Esophagus muscularis mucosa (tissue), 4 donors: Measurements from ENCODE around the gene DVL3. TPM values are rescaled to one million over a fixed set of nuclear protein-coding genes. Genes with fewer than 3 reads are reported as not detected.
"Not testable (repeated sequence)": the region's sequence is repeated elsewhere in the genome, so short reads cannot be mapped to it uniquely, and the experiment has no call there.

ENCODE experiments used
- DNase-seq: peaks from one replicate; pipeline ENCODE4 v3.0.0-alpha.2; 2017; ENCODE audit errors: extremely low spot score
- H3K27ac ChIP-seq, 4 donors: fragments of 200-600 bp; sonication (generic); replicated peaks in 1 of 4; 1 replicate in 3 of 4; 2 replicates in 1 of 4; pipeline ENCODE4 v1.5.1; 2016 to 2019; ENCODE audit warnings: mild to moderate bottlenecking in 1 of 4
- H3K27me3 ChIP-seq, 4 donors: fragments of 200-600 bp; sonication (generic); one replicate each; pipeline versions ENCODE4 v1.5.1 to v1.6.0; 2016 to 2019
- H3K36me3 ChIP-seq, 4 donors: fragments of 200-600 bp; sonication (generic); one replicate each; pipeline ENCODE4 v1.5.1; 2016 to 2019
- H3K4me1 ChIP-seq, 4 donors: fragments of 200-600 bp; sonication (generic); one replicate each; pipeline ENCODE4 v1.5.1; 2016 to 2019
- H3K4me3 ChIP-seq, 4 donors: fragments of 200-600 bp; sonication (generic); 1 replicate in 2 of 4; 2 replicates in 2 of 4; pipeline ENCODE4 v1.5.1; 2016 to 2019; ENCODE audit warnings: mild to moderate bottlenecking in 4 of 4, moderate library complexity in 1 of 4
- H3K9me3 ChIP-seq, 4 donors: fragments of 200-600 bp; sonication (generic); 1 replicate in 3 of 4; 2 replicates in 1 of 4; pipeline ENCODE4 v1.5.1; 2016 to 2019
- EP300 ChIP-seq: sonication (generic); formaldehyde crosslinking; IDR thresholded peaks from one replicate; pipeline ENCODE4 v1.6.1; 2017; ENCODE audit warnings: antibody characterized with exemption
- POLR2A ChIP-seq: fragments of 450-650 bp; IDR thresholded peaks from one replicate; pipeline ENCODE4 v1.6.1; 2017; ENCODE audit warnings: antibody characterized with exemption, moderate library complexity, mild to moderate bottlenecking, low read depth
- POLR2AphosphoS5 ChIP-seq, 2 donors: sonication (generic); formaldehyde crosslinking; IDR thresholded peaks; one replicate each; pipeline ENCODE4 v1.6.1; 2017; ENCODE audit warnings: antibody characterized with exemption in 2 of 2
- WGBS: methylation state at CpG from one replicate; pipeline ENCODE4 v1.1.5; 2018; 5-methylcytosine and 5-hydroxymethylcytosine counted together
- intact Hi-C: fragments of 100-400 bp; cut with DNase I; formaldehyde crosslinking; loops from one replicate; pipeline ENCODE4 v1.15.1; 2023
- total RNA-seq, 4 donors: library from RNA; depleted of rRNA; stranded (reverse); fragments of >200 nt; gene quantifications; one replicate each; pipeline versions ENCODE4 v1.1.0 to v1.2.1, GENCODE V29; 2016
- TF ChIP-seq, protein P1 (sequence below), 3 experiments: fragments of 200-600 bp in 2 of 3; fragments of 450-650 bp in 1 of 3; sonication (generic) in 2 of 3; IDR thresholded peaks; one replicate each; pipeline ENCODE4 v1.5.1; 2017 to 2019; ENCODE audit warnings: antibody characterized with exemption in 3 of 3, mild to moderate bottlenecking in 2 of 3, moderate library complexity in 1 of 3

DVL3 gene
- total RNA-seq, 4 donors from 2014 or later = 64.0 to 119 (median 86.3) TPM

DNA sequence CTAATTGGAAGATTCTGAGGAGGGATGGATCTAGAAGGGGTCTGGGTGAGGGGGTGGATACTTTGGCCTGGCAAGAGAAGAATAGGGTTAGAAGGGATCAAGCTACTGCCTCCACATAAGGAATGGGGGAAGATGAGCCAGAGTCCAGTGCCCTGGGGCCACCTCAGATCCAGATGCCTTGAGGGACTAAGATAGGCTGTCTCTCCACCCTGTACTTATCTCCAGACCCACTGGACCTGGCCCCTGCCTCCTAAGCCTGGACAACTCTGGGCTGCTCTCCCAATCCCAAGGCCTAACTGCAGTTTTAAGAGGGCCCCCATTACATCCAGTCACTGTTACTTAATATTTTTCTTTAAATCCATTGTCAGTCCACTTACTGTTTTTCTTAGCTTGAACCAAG, 2.0 kb downstream of the DVL3 start:
- Histone ChIP-seq H3K27me3 (no peaks in the 10 kb centered on the region), H3K27ac (peak overlapping the region; percentile 89 to 96 (median 95)), H3K9me3 (no peaks in the 10 kb centered on the region), H3K4me1 (peaks cover 70 to 77% (median 75%) of the 10 kb centered on the region in 4 donors), H3K4me3 (peak overlapping the region; percentile 70 to 98 (median 96)), H3K36me3 (peaks cover 0 to 2% (median under 1%) of the 10 kb centered on the region in 4 donors)
- no peak for DNase-seq
- TF ChIP-seq, protein P1, sequence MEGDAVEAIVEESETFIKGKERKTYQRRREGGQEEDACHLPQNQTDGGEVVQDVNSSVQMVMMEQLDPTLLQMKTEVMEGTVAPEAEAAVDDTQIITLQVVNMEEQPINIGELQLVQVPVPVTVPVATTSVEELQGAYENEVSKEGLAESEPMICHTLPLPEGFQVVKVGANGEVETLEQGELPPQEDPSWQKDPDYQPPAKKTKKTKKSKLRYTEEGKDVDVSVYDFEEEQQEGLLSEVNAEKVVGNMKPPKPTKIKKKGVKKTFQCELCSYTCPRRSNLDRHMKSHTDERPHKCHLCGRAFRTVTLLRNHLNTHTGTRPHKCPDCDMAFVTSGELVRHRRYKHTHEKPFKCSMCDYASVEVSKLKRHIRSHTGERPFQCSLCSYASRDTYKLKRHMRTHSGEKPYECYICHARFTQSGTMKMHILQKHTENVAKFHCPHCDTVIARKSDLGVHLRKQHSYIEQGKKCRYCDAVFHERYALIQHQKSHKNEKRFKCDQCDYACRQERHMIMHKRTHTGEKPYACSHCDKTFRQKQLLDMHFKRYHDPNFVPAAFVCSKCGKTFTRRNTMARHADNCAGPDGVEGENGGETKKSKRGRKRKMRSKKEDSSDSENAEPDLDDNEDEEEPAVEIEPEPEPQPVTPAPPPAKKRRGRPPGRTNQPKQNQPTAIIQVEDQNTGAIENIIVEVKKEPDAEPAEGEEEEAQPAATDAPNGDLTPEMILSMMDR (IDR thresholded peaks at IDR 0.05) = no peak
- no peak for TF ChIP-seq POLR2AphosphoS5 (IDR thresholded peaks at IDR 0.05)
- TF ChIP-seq POLR2A = no peak
- no peak for TF ChIP-seq EP300
- intact Hi-C loops = no loop called here

DNA sequence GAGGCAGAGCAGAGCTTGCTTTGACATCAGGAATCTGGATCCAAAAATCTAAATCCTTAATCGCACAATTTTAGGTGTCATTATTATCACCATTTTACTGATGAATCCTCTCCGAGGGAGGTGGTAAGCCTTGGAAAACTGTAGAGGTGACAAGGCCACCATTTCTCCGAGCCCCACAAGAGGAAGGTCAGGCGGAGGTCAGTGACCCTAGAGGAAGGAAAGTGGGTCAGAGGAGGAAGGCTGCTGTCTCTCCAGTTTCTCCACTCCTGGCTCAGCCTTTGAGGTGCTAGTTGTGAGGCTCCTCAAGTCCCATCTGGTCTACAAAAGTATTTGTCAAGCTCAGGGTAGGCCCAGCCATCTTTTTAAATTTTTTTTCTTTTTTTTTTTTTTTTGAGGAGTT, 3.2 kb downstream of the DVL3 start:
- WGBS = 63% methylated on average over 4 of the region's 4 CpGs
- no peak for DNase-seq
- Histone ChIP-seq H3K27ac (peak overlapping the region; percentile 89 to 96 (median 95)), H3K27me3 (no peaks in the 10 kb centered on the region), H3K9me3 (no peaks in the 10 kb centered on the region), H3K36me3 (peaks cover 2 to 13% (median 10%) of the 10 kb centered on the region in 4 donors), H3K4me1 (peaks cover 80 to 86% (median 85%) of the 10 kb centered on the region in 4 donors), H3K4me3 (no peak overlapping the region)
- no peak for TF ChIP-seq POLR2AphosphoS5 (IDR thresholded peaks at IDR 0.05)
- no peak for TF ChIP-seq POLR2A
- TF ChIP-seq, protein P1 (IDR thresholded peaks at IDR 0.05) = no peak
- no peak for TF ChIP-seq EP300
- intact Hi-C loops = no loop called here

DNA sequence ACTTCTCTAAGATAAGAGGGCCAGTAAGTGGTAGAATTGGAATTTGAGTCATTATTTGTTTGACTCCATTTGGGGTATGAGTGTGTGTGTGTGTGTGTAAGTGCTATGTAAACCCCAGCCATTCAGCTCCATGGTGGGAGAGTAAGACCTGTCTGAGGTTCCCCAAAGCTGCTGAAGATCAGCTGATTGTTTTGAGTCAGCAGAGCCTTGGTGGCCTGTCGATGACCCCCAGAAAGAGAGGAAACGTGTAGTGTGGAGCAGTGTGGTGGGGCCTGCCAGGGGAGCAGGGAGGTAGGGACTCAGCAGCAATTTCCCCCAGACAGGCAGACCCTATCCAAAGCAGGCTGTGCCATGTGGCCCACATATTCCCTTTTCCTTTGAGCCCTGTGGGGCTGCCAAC, 5.3 kb downstream of the DVL3 start:
- Histone ChIP-seq H3K27me3 (no peaks in the 10 kb centered on the region), H3K4me3 (peak overlapping the region; percentile 23 to 42 (median 38)), H3K4me1 (peaks cover 70 to 83% (median 78%) of the 10 kb centered on the region in 4 donors), H3K36me3 (peaks cover 21 to 33% (median 30%) of the 10 kb centered on the region in 4 donors), H3K9me3 (no peaks in the 10 kb centered on the region), H3K27ac (peak overlapping the region; percentile 89 to 96 (median 95))
- DNase-seq = no peak
- intact Hi-C loops = no loop called here
- TF ChIP-seq POLR2A = no peak
- TF ChIP-seq, protein P1 (IDR thresholded peaks at IDR 0.05) = no peak
- TF ChIP-seq POLR2AphosphoS5 (IDR thresholded peaks at IDR 0.05) = no peak
- no peak for TF ChIP-seq EP300
- WGBS = 30% methylated on average over 2 of the region's 2 CpGs

DNA sequence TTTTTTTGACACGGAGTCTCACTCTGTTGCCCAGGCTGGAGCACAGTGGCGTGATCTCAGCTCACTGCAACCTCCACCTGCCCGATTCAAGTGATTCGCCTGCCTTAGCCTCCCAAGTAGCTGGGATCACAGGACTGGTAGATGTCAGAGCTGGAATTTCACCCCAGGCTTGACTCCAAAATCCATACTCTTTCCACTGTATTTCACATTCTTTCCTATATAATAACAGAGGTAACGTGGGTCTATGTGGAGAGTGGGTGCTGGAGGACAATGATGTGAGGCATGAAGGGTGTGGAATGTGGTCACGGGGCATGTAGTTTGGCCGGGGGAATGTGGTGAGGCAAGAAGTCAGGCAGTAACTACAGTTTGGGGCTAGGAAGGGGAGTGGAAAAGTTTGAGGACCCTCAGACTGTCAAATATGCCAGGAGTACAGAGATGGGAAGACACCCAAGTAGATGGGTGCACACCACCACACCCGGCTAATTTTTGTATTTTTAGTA, 7.4 kb downstream of the DVL3 start:
- H3K4me3 ChIP-seq, DNase-seq, H3K27me3 ChIP-seq, intact Hi-C loops, H3K9me3 ChIP-seq: not testable (repeated sequence)
- peaks cover 43 to 55% (median 52%) of the 10 kb centered on the region in 4 donors for H3K36me3 ChIP-seq
- 66% methylated on average over 8 of the region's 8 CpGs for WGBS
- peaks cover 59 to 72% (median 67%) of the 10 kb centered on the region in 4 donors for H3K4me1 ChIP-seq
- peak overlapping the region; percentile 89 to 96 (median 95) for H3K27ac ChIP-seq

DNA sequence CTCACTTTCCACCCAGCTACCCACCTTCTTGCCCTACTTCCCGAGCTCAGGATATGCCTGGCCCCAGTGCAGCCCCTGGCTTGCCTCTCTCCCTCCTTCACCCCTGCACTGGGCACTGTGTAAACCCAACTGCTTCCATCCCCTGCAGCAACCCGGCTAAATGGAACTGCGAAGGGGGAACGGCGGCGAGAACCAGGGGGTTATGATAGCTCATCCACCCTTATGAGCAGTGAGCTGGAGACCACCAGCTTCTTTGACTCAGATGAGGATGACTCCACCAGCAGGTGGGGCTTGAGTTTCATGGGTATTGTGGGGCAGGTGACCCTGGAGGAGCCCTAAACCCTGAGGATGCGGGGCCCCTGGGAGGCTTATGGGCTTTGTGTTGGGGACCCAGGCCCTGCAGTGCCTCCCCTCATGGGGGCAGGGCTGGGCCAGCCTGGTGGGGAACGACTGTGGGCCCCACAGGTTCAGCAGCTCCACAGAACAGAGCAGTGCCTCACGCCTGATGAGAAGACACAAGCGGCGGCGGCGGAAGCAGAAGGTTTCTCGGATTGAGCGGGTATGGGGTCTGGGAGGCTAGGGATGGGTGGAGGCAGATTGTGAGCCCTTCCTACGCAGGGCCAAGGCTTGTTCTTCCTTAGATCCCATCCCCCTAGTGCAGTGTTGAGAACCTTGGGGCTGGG, 9.6 kb downstream of the DVL3 start:
- 96% methylated on average over 15 of the region's 16 CpGs for WGBS
- H3K9me3 ChIP-seq = no peaks in the 10 kb centered on the region
- H3K27ac ChIP-seq = peak overlapping the region in 2 of 4 donors; percentile 13 to 89
- no peak for DNase-seq
- H3K27me3 ChIP-seq = no peaks in the 10 kb centered on the region
- TF ChIP-seq, protein P1 (IDR thresholded peaks at IDR 0.05) = no peak
- TF ChIP-seq EP300 = no peak
- no peak for TF ChIP-seq POLR2AphosphoS5 (IDR thresholded peaks at IDR 0.05)
- TF ChIP-seq POLR2A = no peak
- peaks cover 39 to 69% (median 64%) of the 10 kb centered on the region in 4 donors for H3K4me1 ChIP-seq
- no peak overlapping the region for H3K4me3 ChIP-seq
- intact Hi-C loops = no loop called here
- peaks cover 58 to 76% (median 74%) of the 10 kb centered on the region in 4 donors for H3K36me3 ChIP-seq
